HL-60 (cell line): ENCODE results near the gene LSG1.
"Not testable (repeated sequence)": the region's sequence is repeated elsewhere in the genome, so short reads cannot be mapped to it uniquely, and the experiment has no call there.

Experiments used
- DNase-seq, 2 experiments: peaks; one replicate each; pipeline ENCODE4 v3.0.0-alpha.2; 2010 to 2020; ENCODE audit warnings: low read depth in 1 of 2, low spot score in 1 of 2
- H3K27ac ChIP-seq: fragments of 250-450 bp; sonication (Bioruptor Pico); replicated peaks from 2 replicates; pipeline ENCODE4 v1.5.1; 2020; ENCODE audit warnings: mild to moderate bottlenecking, moderate library complexity
- H3K27me3 ChIP-seq: fragments of 250-450 bp; sonication (Bioruptor Pico); 2 replicates; pipeline ENCODE4 v1.5.1; 2021; ENCODE audit warnings: mild to moderate bottlenecking, moderate library complexity; ENCODE audit not compliant: insufficient read depth, poor library complexity, severe bottlenecking
- H3K4me3 ChIP-seq: replicated peaks from 2 replicates; pipeline ENCODE4 v1.5.1; 2011; ENCODE audit warnings: mild to moderate bottlenecking, control low read depth, low read length; ENCODE audit not compliant: insufficient read depth
- GABPA ChIP-seq: IDR thresholded peaks from 2 replicates; pipeline ENCODE4 v1.6.1; 2012; ENCODE audit warnings: low read depth
- POLR2AphosphoS5 ChIP-seq: IDR thresholded peaks from 2 replicates; pipeline ENCODE4 v1.6.1; 2012; ENCODE audit warnings: low read depth
- REST ChIP-seq: IDR thresholded peaks from 2 replicates; pipeline ENCODE4 v1.6.1; 2012; ENCODE audit warnings: low read depth; ENCODE audit not compliant: insufficient replicate concordance
- SPI1 ChIP-seq: IDR thresholded peaks from 2 replicates; pipeline ENCODE4 v1.6.1; 2012; ENCODE audit warnings: low read depth, mild to moderate bottlenecking, borderline replicate concordance
- TF ChIP-seq, protein P1 (sequence below): IDR thresholded peaks from one replicate; pipeline ENCODE4 v1.5.1; 2011; ENCODE audit warnings: low read length, control low read depth, inconsistent platforms; ENCODE audit not compliant: insufficient read depth

LSG1 gene

GRCh38 chr3:194607592-194608389 is 64.2 kb downstream of the LSG1 start:
- Histone ChIP-seq H3K27me3 (no peaks in the 10 kb centered on the region), H3K27ac (no peak overlapping the region), H3K4me3 (no peak overlapping the region)
- no peak for DNase-seq
- no peak for TF ChIP-seq REST
- TF ChIP-seq, protein P1, sequence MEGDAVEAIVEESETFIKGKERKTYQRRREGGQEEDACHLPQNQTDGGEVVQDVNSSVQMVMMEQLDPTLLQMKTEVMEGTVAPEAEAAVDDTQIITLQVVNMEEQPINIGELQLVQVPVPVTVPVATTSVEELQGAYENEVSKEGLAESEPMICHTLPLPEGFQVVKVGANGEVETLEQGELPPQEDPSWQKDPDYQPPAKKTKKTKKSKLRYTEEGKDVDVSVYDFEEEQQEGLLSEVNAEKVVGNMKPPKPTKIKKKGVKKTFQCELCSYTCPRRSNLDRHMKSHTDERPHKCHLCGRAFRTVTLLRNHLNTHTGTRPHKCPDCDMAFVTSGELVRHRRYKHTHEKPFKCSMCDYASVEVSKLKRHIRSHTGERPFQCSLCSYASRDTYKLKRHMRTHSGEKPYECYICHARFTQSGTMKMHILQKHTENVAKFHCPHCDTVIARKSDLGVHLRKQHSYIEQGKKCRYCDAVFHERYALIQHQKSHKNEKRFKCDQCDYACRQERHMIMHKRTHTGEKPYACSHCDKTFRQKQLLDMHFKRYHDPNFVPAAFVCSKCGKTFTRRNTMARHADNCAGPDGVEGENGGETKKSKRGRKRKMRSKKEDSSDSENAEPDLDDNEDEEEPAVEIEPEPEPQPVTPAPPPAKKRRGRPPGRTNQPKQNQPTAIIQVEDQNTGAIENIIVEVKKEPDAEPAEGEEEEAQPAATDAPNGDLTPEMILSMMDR = no peak

DNA sequence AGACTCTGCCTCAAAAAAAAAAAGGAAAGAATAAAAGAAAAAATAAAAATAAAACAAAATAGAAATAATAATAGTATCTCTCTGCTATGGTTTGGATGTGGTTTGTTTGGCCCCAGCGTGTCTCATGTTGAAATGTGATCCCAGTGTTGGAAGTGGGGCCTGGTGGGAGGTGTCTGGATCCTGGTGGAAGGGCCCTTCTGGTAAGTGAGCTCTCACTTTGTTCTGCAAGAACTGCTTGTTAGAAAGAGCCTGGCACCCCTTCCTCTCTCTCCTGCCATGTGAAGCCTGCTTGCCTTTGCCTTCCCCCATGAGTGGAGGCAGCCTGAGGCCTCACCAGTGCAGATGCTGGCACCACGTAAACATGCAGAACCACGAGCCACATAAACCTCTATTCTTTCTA is 65.0 kb downstream of the LSG1 start:
- no peak for DNase-seq
- H3K27ac ChIP-seq = no peak overlapping the region
- no peaks in the 10 kb centered on the region for H3K27me3 ChIP-seq
- H3K4me3 ChIP-seq = no peak overlapping the region
- TF ChIP-seq, protein P1 = no peak
- TF ChIP-seq POLR2AphosphoS5 (no peak), GABPA (no peak), REST (no peak), SPI1 (no peak)

- DNase-seq = no peak
- TF ChIP-seq SPI1 (no peak), POLR2AphosphoS5 (no peak), REST (no peak), GABPA (no peak)
- TF ChIP-seq, protein P1 = no peak
- Histone ChIP-seq H3K27me3 (no peaks in the 10 kb centered on the region), H3K27ac (no peak overlapping the region), H3K4me3 (no peak overlapping the region)
Measured at GRCh38 chr3:194606163-194606562, 65.8 kb downstream of the LSG1 start.

- not testable (repeated sequence) for H3K4me3 ChIP-seq, DNase-seq, H3K27ac ChIP-seq, H3K27me3 ChIP-seq
Measured at GRCh38 chr3:194605314-194605713, 66.7 kb downstream of the LSG1 start.
